IMR-90 (cell line): Measurements from ENCODE around the gene CECR2. TPM values are rescaled to one million over a fixed set of nuclear protein-coding genes. Genes with fewer than 3 reads are reported as not detected.

Experiments used
- ATAC-seq: fragments of 200-7000 bp; cut with Tn5 transposase; 2 replicates; pipeline ENCODE4 v1.9.1; 2020; ENCODE audit warnings: low read depth, mild to moderate bottlenecking, moderate library complexity
- BruUV-seq: library from RNA; stranded (reverse); fragments of 400-500 nt; replicated peaks from 2 replicates; lab custom pipeline; 2021; lab: Mats Ljungman, UMichigan
- CTCF ChIA-PET: fragments of 300-600 bp; formaldehyde crosslinking; extraction: SDS; loops from one replicate; lab custom pipeline; 2021; ENCODE audit warnings: antibody characterized with exemption; lab: Yijun Ruan, JAX
- POLR2A ChIA-PET: fragments of 300-600 bp; sonication (Branson Sonifier 250); formaldehyde crosslinking; loops from one replicate; lab custom pipeline; 2022; ENCODE audit warnings: antibody characterized with exemption; ENCODE audit not compliant: unreplicated experiment; lab: Charles Lee
- DNase-seq: peaks from one replicate; pipeline ENCODE4 v3.0.0; 2013
- H2AFZ ChIP-seq: replicated peaks from 2 replicates; pipeline ENCODE3; 2013; ENCODE audit warnings: low read length, mild to moderate bottlenecking; ENCODE audit not compliant: poor library complexity
- H2AK5ac ChIP-seq: 2 replicates; pipeline ENCODE4 v1.6.1; 2013; ENCODE audit warnings: low read depth, low read length, inconsistent platforms
- H2AK9ac ChIP-seq: replicated peaks from 2 replicates; pipeline ENCODE3; 2013; ENCODE audit warnings: mild to moderate bottlenecking, low read depth, low read length, moderate library complexity; ENCODE audit not compliant: poor library complexity
- H2BK120ac ChIP-seq: 2 replicates; pipeline ENCODE4 v1.6.1; 2013; ENCODE audit warnings: low read depth, low read length, inconsistent platforms
- H2BK15ac ChIP-seq: 3 replicates; pipeline ENCODE4 v1.6.1; 2013; ENCODE audit warnings: low read depth, low read length, inconsistent platforms
- H2BK20ac ChIP-seq: 2 replicates; pipeline ENCODE4 v1.6.1; 2013; ENCODE audit warnings: low read depth, mild to moderate bottlenecking, inconsistent platforms, low read length, moderate library complexity
- H2BK5ac ChIP-seq: 2 replicates; pipeline ENCODE4 v1.6.1; 2013; ENCODE audit warnings: mild to moderate bottlenecking, low read depth, low read length, inconsistent platforms; ENCODE audit not compliant: poor library complexity, severe bottlenecking
- H3K14ac ChIP-seq: replicated peaks from 2 replicates; pipeline ENCODE4 v1.6.1; 2013; ENCODE audit warnings: low read depth, low read length, inconsistent platforms
- H3K18ac ChIP-seq: 2 replicates; pipeline ENCODE4 v1.6.1; 2013; ENCODE audit warnings: low read depth, low read length, control low read depth
- H3K23ac ChIP-seq: 2 replicates; pipeline ENCODE4 v1.6.1; 2013; ENCODE audit warnings: low read depth, low read length, inconsistent platforms
- H3K27ac ChIP-seq: 2 replicates; pipeline ENCODE4 v1.5.1; 2013; ENCODE audit warnings: mild to moderate bottlenecking, control low read depth, low read length; ENCODE audit not compliant: insufficient read depth
- H3K27me3 ChIP-seq: 2 replicates; pipeline ENCODE4 v1.6.1; 2013; ENCODE audit warnings: low read length; ENCODE audit not compliant: control insufficient read depth, insufficient read depth
- H3K36me3 ChIP-seq: 2 replicates; pipeline ENCODE4 v1.6.1; 2013; ENCODE audit warnings: low read length, mixed read lengths; ENCODE audit not compliant: control insufficient read depth, insufficient read depth
- H3K4ac ChIP-seq: 2 replicates; pipeline ENCODE4 v1.6.1; 2013; ENCODE audit warnings: low read depth, low read length, inconsistent platforms
- H3K4me1 ChIP-seq: 2 replicates; pipeline ENCODE4 v1.6.1; 2013; ENCODE audit warnings: low read length, mixed read lengths; ENCODE audit not compliant: control insufficient read depth, insufficient read depth
- H3K4me2 ChIP-seq: 2 replicates; pipeline ENCODE4 v1.6.1; 2013; ENCODE audit warnings: low read depth, mild to moderate bottlenecking, control low read depth, low read length, moderate library complexity
- H3K4me3 ChIP-seq: 2 replicates; pipeline ENCODE4 v1.5.1; 2013; ENCODE audit warnings: low read depth, mild to moderate bottlenecking, control low read depth, low read length, moderate library complexity; ENCODE audit not compliant: insufficient read depth
- H3K56ac ChIP-seq: 2 replicates; pipeline ENCODE4 v1.6.1; 2013; ENCODE audit warnings: low read length, inconsistent platforms; ENCODE audit not compliant: insufficient read depth; ENCODE audit errors: extremely low read depth
- H3K79me1 ChIP-seq, 2 experiments: 2 replicates each; pipeline ENCODE4 v1.6.1; 2013; ENCODE audit warnings: low read length in 2 of 2, inconsistent platforms in 1 of 2, low read depth in 1 of 2
- H3K9ac ChIP-seq: 2 replicates; pipeline ENCODE4 v1.6.1; 2013; ENCODE audit warnings: low read depth, low read length, control low read depth
- H3K9me1 ChIP-seq: 2 replicates; pipeline ENCODE4 v1.6.1; 2013; ENCODE audit warnings: low read length, inconsistent platforms; ENCODE audit not compliant: insufficient read depth
- H3K9me3 ChIP-seq: 2 replicates; pipeline ENCODE4 v1.6.1; 2013; ENCODE audit warnings: low read length; ENCODE audit not compliant: control insufficient read depth, insufficient read depth
- H4K20me1 ChIP-seq: 2 replicates; pipeline ENCODE4 v1.6.1; 2013; ENCODE audit warnings: low read length, inconsistent platforms; ENCODE audit not compliant: insufficient read depth
- H4K5ac ChIP-seq: 2 replicates; pipeline ENCODE4 v1.6.1; 2013; ENCODE audit warnings: mild to moderate bottlenecking, low read depth, low read length, control low read depth
- H4K8ac ChIP-seq, 2 experiments: 2 replicates each; pipeline ENCODE4 v1.6.1; 2013; ENCODE audit warnings: low read depth in 2 of 2, low read length in 2 of 2, control low read depth in 1 of 2, inconsistent platforms in 1 of 2
- H4K91ac ChIP-seq: 2 replicates; pipeline ENCODE4 v1.6.1; 2013; ENCODE audit warnings: low read depth, low read length, inconsistent platforms; ENCODE audit not compliant: insufficient read depth
- BHLHE40 ChIP-seq: fragments of 150-350 bp; IDR thresholded peaks from 2 replicates; pipeline ENCODE4 v1.6.1; 2016; ENCODE audit warnings: mild to moderate bottlenecking, low read depth, low read length
- CEBPB ChIP-seq: IDR thresholded peaks from 2 replicates; pipeline ENCODE4 v1.6.1; 2012; ENCODE audit warnings: low read depth, low read length, improper control_type of control experiment
- CHD1 ChIP-seq: IDR thresholded peaks from 2 replicates; pipeline ENCODE4 v1.6.1; 2012; ENCODE audit warnings: low read depth, low read length, improper control_type of control experiment
- CTCF ChIP-seq: conservative IDR thresholded peaks from 2 replicates; pipeline ENCODE4 v1.5.1; 2012; ENCODE audit warnings: mild to moderate bottlenecking, low read depth, low read length, improper control_type of control experiment
- ELK1 ChIP-seq: fragments of 150-350 bp; IDR thresholded peaks from 2 replicates; pipeline ENCODE4 v1.6.1; 2016; ENCODE audit warnings: low read depth, mild to moderate bottlenecking, low read length, moderate library complexity, borderline replicate concordance
- FOS ChIP-seq: fragments of 150-350 bp; IDR thresholded peaks from 2 replicates; pipeline ENCODE4 v1.6.1; 2016; ENCODE audit warnings: low read depth, low read length
- MAFK ChIP-seq: IDR thresholded peaks from 2 replicates; pipeline ENCODE4 v1.6.1; 2012; ENCODE audit warnings: low read depth, low read length, improper control_type of control experiment
- MAZ ChIP-seq: IDR thresholded peaks from 2 replicates; pipeline ENCODE4 v1.6.1; 2012; ENCODE audit warnings: low read depth, mild to moderate bottlenecking, low read length, improper control_type of control experiment, moderate library complexity, borderline replicate concordance
- MXI1 ChIP-seq: IDR thresholded peaks from 2 replicates; pipeline ENCODE4 v1.6.1; 2012; ENCODE audit warnings: low read depth, mild to moderate bottlenecking, low read length, moderate library complexity, borderline replicate concordance
- NFE2L2 ChIP-seq: fragments of 150-350 bp; IDR thresholded peaks from 2 replicates; pipeline ENCODE4 v1.6.1; 2016; ENCODE audit warnings: low read depth, mild to moderate bottlenecking, low read length
- POLR2A ChIP-seq: IDR thresholded peaks from 2 replicates; pipeline ENCODE4 v1.6.1; 2012; ENCODE audit warnings: mild to moderate bottlenecking, low read depth, low read length
- RAD21 ChIP-seq: IDR thresholded peaks from 2 replicates; pipeline ENCODE4 v1.6.1; 2012; ENCODE audit warnings: low read length, improper control_type of control experiment
- RCOR1 ChIP-seq: IDR thresholded peaks from 2 replicates; pipeline ENCODE4 v1.6.1; 2012; ENCODE audit warnings: mild to moderate bottlenecking, low read length, improper control_type of control experiment; ENCODE audit not compliant: insufficient replicate concordance
- RFX5 ChIP-seq: IDR thresholded peaks from 2 replicates; pipeline ENCODE4 v1.8.0; 2012; ENCODE audit warnings: low read depth, mild to moderate bottlenecking, low read length, moderate library complexity
- SMC3 ChIP-seq: fragments of 150-350 bp; IDR thresholded peaks from 2 replicates; pipeline ENCODE4 v1.6.1; 2016; ENCODE audit warnings: low read depth, mild to moderate bottlenecking, antibody characterized with exemption, low read length, moderate library complexity
- USF2 ChIP-seq: fragments of 150-350 bp; IDR thresholded peaks from 2 replicates; pipeline ENCODE4 v1.6.1; 2017; ENCODE audit warnings: mild to moderate bottlenecking, antibody characterized with exemption, low read length, low read depth
- WGBS, 2 experiments: methylation state at CpG; one replicate each; pipeline versions ENCODE4 v1.1.5 to v1.1.7; 2013; ENCODE audit warnings: missing lambda C conversion rate in 2 of 2; ENCODE audit not compliant: insufficient read length in 1 of 2; ENCODE audit errors: extremely low coverage in 2 of 2; 5-methylcytosine and 5-hydroxymethylcytosine counted together
- dilution Hi-C: fragments of 300-500 bp; cut with HindIII; formaldehyde crosslinking; loops from one replicate; pipeline ENCODE4 v1.14.3; 2018; ENCODE audit warnings: low sequenced_read_pairs; ENCODE audit not compliant: unreplicated experiment
- in situ Hi-C: fragments of 300-500 bp; cut with MboI; formaldehyde crosslinking; loops from 3 replicates; pipeline ENCODE4 v1.14.3; 2019; ENCODE audit warnings: low sequenced_read_pairs, inconsistent platforms, mixed read lengths
- intact Hi-C: fragments of 100-400 bp; cut with micrococcal nuclease; formaldehyde crosslinking; loops from 2 replicates; pipeline ENCODE4 v1.10.0; 2022
- polyA plus RNA-seq, 3 experiments: library from polyadenylated mRNA; depleted of rRNA; stranded (reverse); fragments of >200 nt; gene quantifications; 2 replicates each; pipeline ENCODE4 v1.2.3, GENCODE V29; 2012; ENCODE audit warnings: low replicate concordance in 1 of 3
- total RNA-seq: library from RNA; depleted of rRNA; stranded (reverse); fragments of >200 nt; gene quantifications from 2 replicates; pipeline ENCODE4 v1.2.3, GENCODE V29; 2012

CECR2 gene
- total and polyA plus RNA-seq, 2 of the 4 experiments (the other 2 are of a cell fraction), result under 0.01 TPM; not detected in 1

GRCh38 chr22:17331690-17332089 is 37.6 kb upstream of the CECR2 start:
- POLR2A ChIA-PET, result no interaction called here
- Histone ChIP-seq H2AK5ac (no peak overlapping the region), H2BK20ac (no peak overlapping the region), H4K20me1 (no peaks in the 10 kb centered on the region), H4K91ac (no peak overlapping the region), H3K9me3 (no peaks in the 10 kb centered on the region), H3K27me3 (no peaks in the 10 kb centered on the region), H4K5ac (no peak overlapping the region), H3K4me3 (no peak overlapping the region), H3K4me2 (no peak overlapping the region), H3K18ac (no peak overlapping the region), H3K4ac (no peak overlapping the region), H3K4me1 (no peaks in the 10 kb centered on the region), H3K14ac (no peak overlapping the region), H2AK9ac (no peak overlapping the region), H3K23ac (no peak overlapping the region), H3K9ac (no peak overlapping the region), H3K56ac (no peak overlapping the region), H3K36me3 (no peaks in the 10 kb centered on the region), H2BK120ac (no peak overlapping the region), H3K27ac (no peak overlapping the region), H2AFZ (no peak overlapping the region), H3K79me1 (no peaks in the 10 kb centered on the region), H2BK5ac (no peak overlapping the region), H2BK15ac (no peak overlapping the region), H3K9me1 (no peaks in the 10 kb centered on the region), H4K8ac (no peak overlapping the region)
- CTCF ChIA-PET, result no interaction called here
- in situ Hi-C loops, result no loop called here
- no TSS peak for BruUV-seq
- no peak for TF ChIP-seq RAD21
- no peak for TF ChIP-seq CHD1
- TF ChIP-seq POLR2A, result no peak
- TF ChIP-seq MAFK, result no peak
- TF ChIP-seq RFX5, result no peak
- no peak for TF ChIP-seq BHLHE40
- no peak for TF ChIP-seq CTCF
- no peak for TF ChIP-seq ELK1
- TF ChIP-seq CEBPB, result no peak
- TF ChIP-seq NFE2L2, result no peak
- TF ChIP-seq FOS, result no peak
- TF ChIP-seq USF2, result no peak
- TF ChIP-seq RCOR1, result no peak
- TF ChIP-seq MAZ, result no peak
- TF ChIP-seq SMC3, result no peak
- TF ChIP-seq MXI1, result no peak
- dilution Hi-C loops, result no loop called here
- intact Hi-C loops, result no loop called here
- no peak for ATAC-seq
- DNase-seq, result no peak
- 47% methylated on average over 2 of the region's 9 CpGs; no CpG with 5 or more reads in 1 of the 2 experiments for WGBS, 2 experiments
